SK-N-SH treated with all-trans-retinoic acid at 6 μM for 48 hours (cell line): ENCODE results near the gene CEACAM6.

Experiments used
- ATAC-seq: fragments of 200-7000 bp; cut with Tn5 transposase; 3 replicates; pipeline ENCODE4 v1.9.1; 2020; ENCODE audit warnings: mild to moderate bottlenecking, moderate library complexity
- ARNTL ChIP-seq: fragments of 450-650 bp; formaldehyde crosslinking; IDR thresholded peaks from 2 replicates; pipeline ENCODE4 v1.5.0; 2020; ENCODE audit warnings: low read depth, mild to moderate bottlenecking, moderate library complexity, borderline replicate concordance
- CSDC2 ChIP-seq: fragments of 250-450 bp; sonication (Bioruptor Pico); IDR thresholded peaks from 2 replicates; pipeline ENCODE4 v1.5.0; 2020; ENCODE audit warnings: mild to moderate bottlenecking, moderate library complexity
- ESRRG ChIP-seq: fragments of 250-450 bp; sonication (Bioruptor Pico); IDR thresholded peaks from 2 replicates; pipeline ENCODE4 v1.6.1; 2021; ENCODE audit warnings: mild to moderate bottlenecking
- GLIS3 ChIP-seq: fragments of 250-450 bp; sonication (Bioruptor Pico); IDR thresholded peaks from 2 replicates; pipeline ENCODE4 v1.5.0; 2020; ENCODE audit warnings: mild to moderate bottlenecking, moderate library complexity
- ISL1 ChIP-seq: fragments of 250-450 bp; sonication (Bioruptor Pico); IDR thresholded peaks from 2 replicates; pipeline ENCODE4 v2.1.2; 2022; ENCODE audit warnings: mild to moderate bottlenecking, moderate library complexity
- OSR1 ChIP-seq: fragments of 250-450 bp; sonication (Bioruptor Pico); IDR thresholded peaks from 2 replicates; pipeline ENCODE4 v1.8.0; 2022; ENCODE audit warnings: moderate library complexity, mild to moderate bottlenecking, inconsistent platforms
- PPARA ChIP-seq: fragments of 250-450 bp; sonication (Bioruptor Pico); IDR thresholded peaks from 2 replicates; pipeline ENCODE4 v1.5.0; 2020; ENCODE audit warnings: mild to moderate bottlenecking, borderline replicate concordance
- RARB ChIP-seq: fragments of 250-450 bp; sonication (Bioruptor Pico); IDR thresholded peaks from 2 replicates; pipeline ENCODE4 v1.8.0; 2021; ENCODE audit warnings: mild to moderate bottlenecking, moderate library complexity
- SNAI2 ChIP-seq: fragments of 250-450 bp; sonication (Bioruptor Pico); IDR thresholded peaks from 2 replicates; pipeline ENCODE4 v1.5.0; 2020; ENCODE audit warnings: mild to moderate bottlenecking, moderate library complexity
- TCF4 ChIP-seq: fragments of 250-450 bp; sonication (Bioruptor Pico); IDR thresholded peaks from 2 replicates; pipeline ENCODE4 v1.8.0; 2021; ENCODE audit warnings: mild to moderate bottlenecking, moderate library complexity, borderline replicate concordance
- TOX ChIP-seq: fragments of 250-450 bp; sonication (Bioruptor Pico); IDR thresholded peaks from 2 replicates; pipeline ENCODE4 v1.8.0; 2021; ENCODE audit warnings: mild to moderate bottlenecking, moderate library complexity, borderline replicate concordance
- ZC3H10 ChIP-seq: fragments of 250-450 bp; sonication (Bioruptor Pico); IDR thresholded peaks from 2 replicates; pipeline ENCODE4 v1.5.1; 2021; ENCODE audit warnings: mild to moderate bottlenecking, moderate library complexity
- ZFP3 ChIP-seq: fragments of 250-450 bp; sonication (Bioruptor Pico); IDR thresholded peaks from 2 replicates; pipeline ENCODE4 v1.5.0; 2020; ENCODE audit warnings: mild to moderate bottlenecking, moderate library complexity
- ZFP30 ChIP-seq: fragments of 450-650 bp; formaldehyde crosslinking; IDR thresholded peaks from 2 replicates; pipeline ENCODE4 v1.5.0; 2022; ENCODE audit warnings: mild to moderate bottlenecking, moderate library complexity
- ZNF565 ChIP-seq: fragments of 450-650 bp; formaldehyde crosslinking; conservative IDR thresholded peaks from 2 replicates; pipeline ENCODE4 v1.5.0; 2020; ENCODE audit warnings: low read depth, mild to moderate bottlenecking, moderate library complexity
- ZNF70 ChIP-seq: fragments of 450-650 bp; formaldehyde crosslinking; IDR thresholded peaks from 2 replicates; pipeline ENCODE4 v1.5.0; 2020; ENCODE audit warnings: mild to moderate bottlenecking, moderate library complexity
- ZNF8 ChIP-seq: fragments of 450-650 bp; formaldehyde crosslinking; IDR thresholded peaks from 2 replicates; pipeline ENCODE4 v1.5.0; 2020; ENCODE audit warnings: mild to moderate bottlenecking, moderate library complexity
- TF ChIP-seq, protein P1 (sequence below): fragments of 250-450 bp; sonication (Bioruptor Pico); IDR thresholded peaks from 2 replicates; pipeline ENCODE4 v1.8.0; 2021; ENCODE audit warnings: low read depth, mild to moderate bottlenecking, moderate library complexity, borderline replicate concordance
- TF ChIP-seq, protein P2 (sequence below): fragments of 250-450 bp; sonication (Bioruptor Pico); IDR thresholded peaks from 2 replicates; pipeline ENCODE4 v1.5.0; 2020; ENCODE audit warnings: mild to moderate bottlenecking, moderate library complexity
- TF ChIP-seq, protein P3 (sequence below): fragments of 250-450 bp; sonication (Bioruptor Pico); IDR thresholded peaks from 2 replicates; pipeline ENCODE4 v1.5.1; 2021; ENCODE audit warnings: mild to moderate bottlenecking, moderate library complexity
- TF ChIP-seq, protein P4 (sequence below): fragments of 250-450 bp; sonication (Bioruptor Pico); IDR thresholded peaks from 2 replicates; pipeline ENCODE4 v1.8.0; 2020; ENCODE audit warnings: mild to moderate bottlenecking, moderate library complexity, borderline replicate concordance
- TF ChIP-seq, protein P5 (sequence below): fragments of 250-450 bp; sonication (Bioruptor Pico); IDR thresholded peaks from 2 replicates; pipeline ENCODE4 v1.5.1; 2020; ENCODE audit warnings: low read depth, mild to moderate bottlenecking, moderate library complexity

Gene CEACAM6

DNA sequence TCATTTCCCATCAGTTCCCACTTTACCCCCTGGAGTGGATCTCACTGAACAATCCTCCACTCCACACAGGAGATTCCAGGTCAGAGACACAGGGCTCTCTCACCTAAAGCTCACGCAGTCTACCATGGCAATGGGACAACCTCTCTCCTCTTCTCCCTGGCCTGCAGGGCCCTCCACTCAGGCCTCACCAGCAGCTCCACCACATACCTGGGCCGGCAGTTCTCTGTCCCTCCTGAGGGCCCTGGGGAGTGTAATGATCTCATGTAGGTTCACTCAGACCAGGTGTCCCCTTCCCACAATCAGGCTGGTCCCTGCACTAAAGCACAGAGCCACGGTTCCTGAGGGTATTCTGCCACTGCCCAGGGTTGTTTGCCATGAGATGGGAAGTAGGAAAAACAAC lies 56.7 kb downstream of the CEACAM6 start:
- no peak for ATAC-seq
- TF ChIP-seq ARNTL (no peak), ESRRG (no peak), ISL1 (no peak), GLIS3 (CRISPR knock-in tag) (no peak), ZNF565 (CRISPR knock-in tag) (no peak), ZFP30 (CRISPR knock-in tag) (no peak), PPARA (CRISPR knock-in tag) (no peak)
- TF ChIP-seq, protein P1, sequence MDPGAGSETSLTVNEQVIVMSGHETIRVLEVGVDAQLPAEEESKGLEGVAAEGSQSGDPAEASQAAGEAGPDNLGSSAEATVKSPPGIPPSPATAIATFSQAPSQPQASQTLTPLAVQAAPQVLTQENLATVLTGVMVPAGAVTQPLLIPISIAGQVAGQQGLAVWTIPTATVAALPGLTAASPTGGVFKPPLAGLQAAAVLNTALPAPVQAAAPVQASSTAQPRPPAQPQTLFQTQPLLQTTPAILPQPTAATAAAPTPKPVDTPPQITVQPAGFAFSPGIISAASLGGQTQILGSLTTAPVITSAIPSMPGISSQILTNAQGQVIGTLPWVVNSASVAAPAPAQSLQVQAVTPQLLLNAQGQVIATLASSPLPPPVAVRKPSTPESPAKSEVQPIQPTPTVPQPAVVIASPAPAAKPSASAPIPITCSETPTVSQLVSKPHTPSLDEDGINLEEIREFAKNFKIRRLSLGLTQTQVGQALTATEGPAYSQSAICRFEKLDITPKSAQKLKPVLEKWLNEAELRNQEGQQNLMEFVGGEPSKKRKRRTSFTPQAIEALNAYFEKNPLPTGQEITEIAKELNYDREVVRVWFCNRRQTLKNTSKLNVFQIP (CRISPR knock-in tag) = no peak
- TF ChIP-seq, protein P2, sequence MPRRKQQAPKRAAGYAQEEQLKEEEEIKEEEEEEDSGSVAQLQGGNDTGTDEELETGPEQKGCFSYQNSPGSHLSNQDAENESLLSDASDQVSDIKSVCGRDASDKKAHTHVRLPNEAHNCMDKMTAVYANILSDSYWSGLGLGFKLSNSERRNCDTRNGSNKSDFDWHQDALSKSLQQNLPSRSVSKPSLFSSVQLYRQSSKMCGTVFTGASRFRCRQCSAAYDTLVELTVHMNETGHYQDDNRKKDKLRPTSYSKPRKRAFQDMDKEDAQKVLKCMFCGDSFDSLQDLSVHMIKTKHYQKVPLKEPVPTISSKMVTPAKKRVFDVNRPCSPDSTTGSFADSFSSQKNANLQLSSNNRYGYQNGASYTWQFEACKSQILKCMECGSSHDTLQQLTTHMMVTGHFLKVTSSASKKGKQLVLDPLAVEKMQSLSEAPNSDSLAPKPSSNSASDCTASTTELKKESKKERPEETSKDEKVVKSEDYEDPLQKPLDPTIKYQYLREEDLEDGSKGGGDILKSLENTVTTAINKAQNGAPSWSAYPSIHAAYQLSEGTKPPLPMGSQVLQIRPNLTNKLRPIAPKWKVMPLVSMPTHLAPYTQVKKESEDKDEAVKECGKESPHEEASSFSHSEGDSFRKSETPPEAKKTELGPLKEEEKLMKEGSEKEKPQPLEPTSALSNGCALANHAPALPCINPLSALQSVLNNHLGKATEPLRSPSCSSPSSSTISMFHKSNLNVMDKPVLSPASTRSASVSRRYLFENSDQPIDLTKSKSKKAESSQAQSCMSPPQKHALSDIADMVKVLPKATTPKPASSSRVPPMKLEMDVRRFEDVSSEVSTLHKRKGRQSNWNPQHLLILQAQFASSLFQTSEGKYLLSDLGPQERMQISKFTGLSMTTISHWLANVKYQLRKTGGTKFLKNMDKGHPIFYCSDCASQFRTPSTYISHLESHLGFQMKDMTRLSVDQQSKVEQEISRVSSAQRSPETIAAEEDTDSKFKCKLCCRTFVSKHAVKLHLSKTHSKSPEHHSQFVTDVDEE (CRISPR knock-in tag) = no peak
- TF ChIP-seq, protein P3, sequence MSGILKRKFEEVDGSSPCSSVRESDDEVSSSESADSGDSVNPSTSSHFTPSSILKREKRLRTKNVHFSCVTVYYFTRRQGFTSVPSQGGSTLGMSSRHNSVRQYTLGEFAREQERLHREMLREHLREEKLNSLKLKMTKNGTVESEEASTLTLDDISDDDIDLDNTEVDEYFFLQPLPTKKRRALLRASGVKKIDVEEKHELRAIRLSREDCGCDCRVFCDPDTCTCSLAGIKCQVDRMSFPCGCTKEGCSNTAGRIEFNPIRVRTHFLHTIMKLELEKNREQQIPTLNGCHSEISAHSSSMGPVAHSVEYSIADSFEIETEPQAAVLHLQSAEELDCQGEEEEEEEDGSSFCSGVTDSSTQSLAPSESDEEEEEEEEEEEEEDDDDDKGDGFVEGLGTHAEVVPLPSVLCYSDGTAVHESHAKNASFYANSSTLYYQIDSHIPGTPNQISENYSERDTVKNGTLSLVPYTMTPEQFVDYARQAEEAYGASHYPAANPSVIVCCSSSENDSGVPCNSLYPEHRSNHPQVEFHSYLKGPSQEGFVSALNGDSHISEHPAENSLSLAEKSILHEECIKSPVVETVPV = no peak
- TF ChIP-seq, protein P4, sequence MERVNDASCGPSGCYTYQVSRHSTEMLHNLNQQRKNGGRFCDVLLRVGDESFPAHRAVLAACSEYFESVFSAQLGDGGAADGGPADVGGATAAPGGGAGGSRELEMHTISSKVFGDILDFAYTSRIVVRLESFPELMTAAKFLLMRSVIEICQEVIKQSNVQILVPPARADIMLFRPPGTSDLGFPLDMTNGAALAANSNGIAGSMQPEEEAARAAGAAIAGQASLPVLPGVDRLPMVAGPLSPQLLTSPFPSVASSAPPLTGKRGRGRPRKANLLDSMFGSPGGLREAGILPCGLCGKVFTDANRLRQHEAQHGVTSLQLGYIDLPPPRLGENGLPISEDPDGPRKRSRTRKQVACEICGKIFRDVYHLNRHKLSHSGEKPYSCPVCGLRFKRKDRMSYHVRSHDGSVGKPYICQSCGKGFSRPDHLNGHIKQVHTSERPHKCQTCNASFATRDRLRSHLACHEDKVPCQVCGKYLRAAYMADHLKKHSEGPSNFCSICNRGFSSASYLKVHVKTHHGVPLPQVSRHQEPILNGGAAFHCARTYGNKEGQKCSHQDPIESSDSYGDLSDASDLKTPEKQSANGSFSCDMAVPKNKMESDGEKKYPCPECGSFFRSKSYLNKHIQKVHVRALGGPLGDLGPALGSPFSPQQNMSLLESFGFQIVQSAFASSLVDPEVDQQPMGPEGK (CRISPR knock-in tag) = no peak

DNA sequence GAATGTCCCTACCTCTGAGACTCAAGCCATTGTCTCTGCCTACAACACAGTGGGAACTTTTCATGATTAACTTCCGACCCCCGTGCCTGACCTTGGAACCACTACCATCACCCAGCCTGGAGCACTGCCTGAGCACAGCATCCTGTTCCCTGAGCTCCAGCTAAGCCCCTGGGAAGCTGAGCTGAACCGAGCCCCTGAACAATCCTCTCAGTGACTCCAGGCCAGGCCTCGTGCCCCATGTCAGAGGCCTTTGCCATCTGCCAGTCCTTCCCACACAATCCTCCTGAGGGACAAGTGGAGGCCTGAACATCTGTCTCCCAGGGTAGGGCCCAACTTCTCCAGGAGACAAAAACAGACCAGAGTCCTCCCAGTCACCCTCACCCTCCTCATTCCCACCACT lies 58.6 kb downstream of the CEACAM6 start:
- no peak for ATAC-seq
- TF ChIP-seq, protein P3 = no peak
- TF ChIP-seq ZNF70 (CRISPR knock-in tag) (no peak), ISL1 (no peak), ZC3H10 (CRISPR knock-in tag) (no peak), OSR1 (CRISPR knock-in tag) (no peak), ZNF565 (CRISPR knock-in tag) (no peak), ZFP3 (CRISPR knock-in tag) (no peak), CSDC2 (CRISPR knock-in tag) (no peak), ZNF8 (no peak), SNAI2 (CRISPR knock-in tag) (no peak), TOX (CRISPR knock-in tag) (no peak), ESRRG (no peak), PPARA (CRISPR knock-in tag) (no peak), RARB (CRISPR knock-in tag) (no peak), TCF4 (no peak)
- TF ChIP-seq, protein P5, sequence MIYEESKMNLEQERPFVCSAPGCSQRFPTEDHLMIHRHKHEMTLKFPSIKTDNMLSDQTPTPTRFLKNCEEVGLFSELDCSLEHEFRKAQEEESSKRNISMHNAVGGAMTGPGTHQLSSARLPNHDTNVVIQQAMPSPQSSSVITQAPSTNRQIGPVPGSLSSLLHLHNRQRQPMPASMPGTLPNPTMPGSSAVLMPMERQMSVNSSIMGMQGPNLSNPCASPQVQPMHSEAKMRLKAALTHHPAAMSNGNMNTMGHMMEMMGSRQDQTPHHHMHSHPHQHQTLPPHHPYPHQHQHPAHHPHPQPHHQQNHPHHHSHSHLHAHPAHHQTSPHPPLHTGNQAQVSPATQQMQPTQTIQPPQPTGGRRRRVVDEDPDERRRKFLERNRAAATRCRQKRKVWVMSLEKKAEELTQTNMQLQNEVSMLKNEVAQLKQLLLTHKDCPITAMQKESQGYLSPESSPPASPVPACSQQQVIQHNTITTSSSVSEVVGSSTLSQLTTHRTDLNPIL (CRISPR knock-in tag) = no peak
- TF ChIP-seq, protein P1 (CRISPR knock-in tag) = no peak
- TF ChIP-seq, protein P4 (CRISPR knock-in tag) = no peak
